GM19328 (cell line): Measurements from ENCODE around the gene CCDC33.

ENCODE experiments used
- ATAC-seq: cut with Tn5 transposase; IDR thresholded peaks from one replicate; pipeline ENCODE4 v1.9.1; 2021; ENCODE audit warnings: mild to moderate bottlenecking, moderate library complexity; ENCODE audit not compliant: unreplicated experiment

CCDC33 gene

GRCh38 chr15:74235962-74236361 is at the start of gene CCDC33:
Gene CCDC33, plus strand, starts transcription at chr15:74236326. Its CDS starts 394 bp downstream, at chr15:74236720.
- ATAC-seq, result no peak

GRCh38 chr15:74188216-74188615 is 47.9 kb upstream of the CCDC33 start:
- no peak for ATAC-seq

- ATAC-seq, result no peak
These were observed 44.3 kb upstream of the CCDC33 start for GRCh38 chr15:74191798-74192197.

GRCh38 chr15:74192751-74193150 is 43.4 kb upstream of the CCDC33 start:
- no peak for ATAC-seq

- no peak for ATAC-seq
These were observed 42.8 kb upstream of the CCDC33 start for GRCh38 chr15:74193299-74193718.

GRCh38 chr15:74193905-74194304 is 42.2 kb upstream of the CCDC33 start:
- ATAC-seq, result no peak

GRCh38 chr15:74194572-74195559 is 41.3 kb upstream of the CCDC33 start:
- ATAC-seq, result no peak

GRCh38 chr15:74196175-74196574 is 40.0 kb upstream of the CCDC33 start:
- ATAC-seq, result no peak

GRCh38 chr15:74197176-74197965 is 38.8 kb upstream of the CCDC33 start:
- ATAC-seq, result no peak

GRCh38 chr15:74199297-74199652 is 36.9 kb upstream of the CCDC33 start:
- no peak for ATAC-seq

- no peak for ATAC-seq
These were observed 35.7 kb upstream of the CCDC33 start for GRCh38 chr15:74200412-74200815.

GRCh38 chr15:74200871-74201419 is 35.2 kb upstream of the CCDC33 start:
- ATAC-seq, result no peak

GRCh38 chr15:74201710-74202420 is 34.3 kb upstream of the CCDC33 start:
- ATAC-seq, result no peak

GRCh38 chr15:74202452-74203401 is 33.4 kb upstream of the CCDC33 start, which contains the start of gene STRA6:
Gene STRA6, minus strand, starts transcription at chr15:74202787. Its CDS starts 520 bp downstream, at chr15:74202267.
- ATAC-seq, result no peak

GRCh38 chr15:74203914-74204431 is 32.2 kb upstream of the CCDC33 start:
- ATAC-seq, result no peak

- no peak for ATAC-seq
These were observed 30.6 kb upstream of the CCDC33 start for GRCh38 chr15:74205582-74205947.

- ATAC-seq, result no peak
These were observed 29.3 kb upstream of the CCDC33 start for GRCh38 chr15:74206801-74207281.

- ATAC-seq, result no peak
These were observed 28.3 kb upstream of the CCDC33 start for GRCh38 chr15:74207652-74208440.
